DOHH2 (cell line): ENCODE measurements around the gene TMEM140.

Experiments used
- H3F3A ChIP-seq: fragments of 200-600 bp; sonication (generic), shearing (Covaris generic); 2 replicates; pipeline ENCODE4 v1.6.0; 2016; ENCODE audit warnings: antibody characterized with exemption, mild to moderate bottlenecking; ENCODE audit not compliant: control insufficient read depth, insufficient read depth
- H3K27ac ChIP-seq: fragments of 200-600 bp; sonication (generic); 2 replicates; pipeline ENCODE4 v1.5.1; 2014; ENCODE audit warnings: low read depth, mild to moderate bottlenecking, low read length, moderate library complexity
- H3K27me3 ChIP-seq: fragments of 200-600 bp; sonication (generic); 2 replicates; pipeline ENCODE4 v1.6.1; 2014; ENCODE audit warnings: mild to moderate bottlenecking, low read length, mixed read lengths; ENCODE audit not compliant: control insufficient read depth
- H3K36me3 ChIP-seq: fragments of 200-600 bp; sonication (generic); 2 replicates; pipeline ENCODE4 v1.6.1; 2014; ENCODE audit warnings: mild to moderate bottlenecking, low read length, moderate library complexity, mixed read lengths; ENCODE audit not compliant: control insufficient read depth
- H3K4me1 ChIP-seq: fragments of 200-600 bp; sonication (generic); 2 replicates; pipeline ENCODE4 v1.6.1; 2014; ENCODE audit warnings: mild to moderate bottlenecking, low read length, mixed read lengths; ENCODE audit not compliant: control insufficient read depth
- H3K4me2 ChIP-seq: fragments of 200-600 bp; sonication (generic); 2 replicates; pipeline ENCODE4 v1.6.0; 2014; ENCODE audit warnings: mild to moderate bottlenecking, low read length, moderate library complexity
- H3K4me3 ChIP-seq: fragments of 200-600 bp; sonication (generic); 2 replicates; pipeline ENCODE4 v1.5.1; 2014; ENCODE audit warnings: mild to moderate bottlenecking, low read length, mixed read lengths
- H3K79me2 ChIP-seq: fragments of 200-600 bp; sonication (generic); 2 replicates; pipeline ENCODE4 v1.6.1; 2014; ENCODE audit warnings: mild to moderate bottlenecking, low read length, mixed read lengths; ENCODE audit not compliant: control insufficient read depth
- H3K9me2 ChIP-seq: fragments of 200-600 bp; sonication (generic); replicated peaks from 2 replicates; pipeline ENCODE4 v1.6.1; 2014; ENCODE audit warnings: mild to moderate bottlenecking, low read length, mixed read lengths; ENCODE audit not compliant: control insufficient read depth
- H3K9me3 ChIP-seq: fragments of 200-600 bp; sonication (generic); 2 replicates; pipeline ENCODE4 v1.6.1; 2014; ENCODE audit warnings: antibody characterized with exemption, low read length, mixed read lengths; ENCODE audit not compliant: control insufficient read depth, insufficient read depth
- H4K20me1 ChIP-seq: fragments of 200-600 bp; sonication (generic); 2 replicates; pipeline ENCODE4 v1.6.0; 2014; ENCODE audit warnings: low read depth, mild to moderate bottlenecking, antibody characterized with exemption, low read length, moderate library complexity; ENCODE audit not compliant: control insufficient read depth, insufficient read depth
- CTCF ChIP-seq: fragments of 200-600 bp; sonication (generic); IDR thresholded peaks from one replicate; pipeline ENCODE4 v1.5.1; 2014; ENCODE audit warnings: antibody characterized with exemption, mild to moderate bottlenecking, low read depth, low read length; ENCODE audit not compliant: poor library complexity, severe bottlenecking
- EZH2phosphoT487 ChIP-seq: fragments of 200-600 bp; sonication (generic); IDR thresholded peaks from 2 replicates; pipeline ENCODE4 v1.6.1; 2017; ENCODE audit warnings: borderline replicate concordance, mild to moderate bottlenecking, antibody characterized with exemption, low read length, moderate library complexity, mixed read lengths

TMEM140 gene

GRCh38 chr7:135206941-135207391, 59.1 kb downstream of the TMEM140 start:
- no peak overlapping the region for H3K4me2 ChIP-seq
- TF ChIP-seq CTCF (no peak), EZH2phosphoT487 (no peak)

GRCh38 chr7:135207406-135208101, 59.7 kb downstream of the TMEM140 start:
- no peaks in the 10 kb centered on the region for H3K9me3 ChIP-seq
- peak overlapping the region; percentile 44; the same call in 1 of the 2 replicates for H3K4me2 ChIP-seq
- peaks cover 8% of the 10 kb centered on the region; the same call in 1 of the 2 replicates for H3K79me2 ChIP-seq
- peaks cover 20% of the 10 kb centered on the region for H3K36me3 ChIP-seq
- peaks cover 56% of the 10 kb centered on the region for H3K4me1 ChIP-seq
- no peak for TF ChIP-seq CTCF
- TF ChIP-seq EZH2phosphoT487: no peak
- no peak overlapping the region for H3K27ac ChIP-seq
- H4K20me1 ChIP-seq: no peaks in the 10 kb centered on the region
- no peak overlapping the region for H3K4me3 ChIP-seq
- no peaks in the 10 kb centered on the region for H3K27me3 ChIP-seq
- no peaks in the 10 kb centered on the region for H3K9me2 ChIP-seq
- no peaks in the 10 kb centered on the region for H3F3A ChIP-seq

More at GRCh38 chr7:135206941-135207391, 59.1 kb downstream of the TMEM140 start:
- Histone ChIP-seq H3K36me3 (peaks cover 20% of the 10 kb centered on the region), H3K4me3 (no peak overlapping the region), H3K27me3 (no peaks in the 10 kb centered on the region), H3K4me1 (peaks cover 55% of the 10 kb centered on the region), H3K79me2 (peaks cover 8% of the 10 kb centered on the region; the same call in 1 of the 2 replicates), H4K20me1 (no peaks in the 10 kb centered on the region), H3K27ac (no peak overlapping the region), H3F3A (no peaks in the 10 kb centered on the region), H3K9me2 (no peaks in the 10 kb centered on the region), H3K9me3 (no peaks in the 10 kb centered on the region)

GRCh38 chr7:135208102-135208793, 60.4 kb downstream of the TMEM140 start:
- Histone ChIP-seq H3K9me3 (no peaks in the 10 kb centered on the region), H3F3A (no peaks in the 10 kb centered on the region), H4K20me1 (no peaks in the 10 kb centered on the region), H3K27ac (no peak overlapping the region), H3K9me2 (no peaks in the 10 kb centered on the region), H3K36me3 (peaks cover 17% of the 10 kb centered on the region), H3K79me2 (peaks cover 8% of the 10 kb centered on the region; the same call in 1 of the 2 replicates), H3K4me3 (no peak overlapping the region), H3K4me1 (peaks cover 56% of the 10 kb centered on the region), H3K27me3 (no peaks in the 10 kb centered on the region), H3K4me2 (peak overlapping the region; percentile 44; the same call in 1 of the 2 replicates)
- TF ChIP-seq CTCF (no peak), EZH2phosphoT487 (no peak)
